Stimulated activated CD4-positive, alpha-beta T cell treated with anti-CD3 and anti-CD28 coated beads, Interleukin-2, amount 100 ng/mL, for 4 hours (primary cell): ENCODE results near the gene DPF3.

Experiments
- DNase-seq: peaks from one replicate; pipeline ENCODE4 v3.0.0-alpha.2; 2020; ENCODE audit warnings: low read depth

Gene DPF3

GRCh38 chr14:72600551-72601330 is 293.2 kb downstream of the DPF3 start:
- DNase-seq = no peak

DNA sequence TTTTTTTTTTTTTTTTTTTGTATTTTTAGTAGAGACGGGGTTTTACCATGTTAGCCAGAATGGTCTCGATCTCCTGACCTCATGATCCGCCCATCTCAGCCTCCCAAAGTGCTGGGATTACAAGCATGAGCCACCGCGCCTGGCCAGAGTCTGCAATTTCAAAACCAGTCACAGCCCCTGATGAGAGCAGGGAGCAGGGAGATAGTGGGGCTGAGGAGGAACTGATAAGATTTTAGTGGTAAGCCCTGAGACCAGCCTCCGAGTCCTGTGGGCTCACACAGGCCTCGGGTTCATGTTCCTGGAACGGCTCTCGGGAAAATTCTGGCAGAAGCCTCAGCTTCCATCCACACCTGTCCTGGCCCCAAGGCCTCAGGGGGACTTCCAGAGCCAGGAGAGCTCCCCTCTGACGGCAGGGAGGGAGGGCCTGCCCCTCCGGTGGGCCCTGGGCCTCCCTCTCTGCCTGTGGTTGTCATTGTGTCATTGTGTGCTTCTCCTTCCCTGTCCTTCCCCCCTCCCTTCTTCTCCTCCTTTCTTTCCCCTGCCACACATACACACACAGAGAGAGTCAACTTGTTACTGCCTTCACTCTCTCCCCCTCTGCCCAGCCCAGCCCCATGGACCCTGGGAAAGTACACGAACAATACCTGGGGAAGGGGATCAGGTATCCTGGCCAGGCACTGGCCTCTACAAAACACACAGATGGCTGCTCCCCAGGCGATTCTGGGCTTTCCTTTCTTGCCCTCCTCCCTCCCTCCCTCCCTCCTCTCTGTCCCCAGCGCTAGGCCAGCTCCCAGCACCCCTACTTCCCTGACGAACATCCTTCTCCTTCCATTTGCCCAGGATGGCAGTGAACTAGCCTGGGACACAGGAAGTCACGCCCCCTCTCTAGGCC is 294.1 kb downstream of the DPF3 start:
- DNase-seq = no peak

DNA sequence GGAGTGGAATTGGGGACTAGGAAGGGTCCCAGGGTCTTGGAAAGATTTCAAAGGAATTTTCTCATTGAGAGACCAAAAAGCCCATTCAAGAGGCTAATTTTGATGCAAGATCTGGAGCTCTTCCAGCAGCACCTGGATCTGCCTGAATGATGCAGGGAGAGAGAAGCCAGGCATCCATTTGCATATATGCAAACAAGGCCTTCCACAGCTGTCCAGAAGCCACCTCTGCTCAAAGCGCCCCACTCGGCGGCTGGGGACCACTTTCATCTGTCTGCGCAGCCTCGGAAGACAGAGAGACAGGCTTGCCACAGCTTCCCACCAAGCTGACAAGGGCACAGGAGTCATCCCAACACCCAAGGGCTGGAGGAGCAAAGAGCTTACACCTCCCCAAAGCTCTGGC is 295.6 kb downstream of the DPF3 start:
- DNase-seq = no peak

DNA sequence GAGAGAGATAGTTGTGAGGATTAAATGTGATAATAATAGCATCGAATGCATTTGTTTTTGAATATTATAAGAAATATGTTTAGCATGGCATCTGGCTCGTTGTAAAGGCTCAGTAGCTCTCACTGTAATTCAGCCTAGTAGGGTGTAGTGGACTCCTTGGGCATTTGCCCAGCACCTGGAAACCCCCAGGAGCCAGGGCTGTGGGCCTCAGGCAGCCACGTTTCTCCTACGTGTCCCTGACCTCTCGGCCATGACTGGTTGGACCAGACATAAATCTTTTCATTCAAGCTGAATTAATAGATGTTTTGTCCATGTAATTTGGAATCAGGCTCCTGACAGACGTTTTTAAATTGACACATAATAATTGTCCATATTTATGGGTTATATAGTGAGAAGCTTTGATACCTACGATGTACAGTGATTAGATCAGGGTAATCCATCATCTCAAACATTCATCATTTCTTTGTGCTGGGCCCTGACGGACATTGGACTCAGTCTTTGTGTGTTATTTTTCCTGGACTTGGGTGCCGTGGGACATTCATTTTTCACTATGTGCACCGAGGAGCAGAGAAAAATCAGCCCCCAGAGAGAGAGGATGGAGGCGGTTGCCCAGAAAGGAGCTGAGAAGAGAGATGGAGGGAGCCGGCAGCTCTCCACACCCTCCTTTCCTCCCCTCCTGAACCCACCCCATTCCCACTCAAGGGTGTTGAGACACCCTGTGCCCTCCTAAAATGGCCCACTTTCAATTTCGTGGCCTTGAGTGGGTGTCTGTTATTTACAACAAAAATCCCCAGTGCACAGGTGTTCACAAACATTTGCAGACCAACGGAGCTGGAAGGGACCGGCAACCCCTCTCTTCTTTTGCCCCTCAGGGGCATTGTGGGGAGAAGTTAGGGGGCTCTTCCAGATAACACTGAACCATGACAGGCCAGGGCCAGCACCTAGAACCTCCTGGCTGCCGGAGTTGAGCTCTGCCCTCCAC is 296.4 kb downstream of the DPF3 start:
- DNase-seq = no peak

- no peak for DNase-seq
Measured at GRCh38 chr14:72595152-72595862, 298.6 kb downstream of the DPF3 start.

GRCh38 chr14:72594099-72594901 is 299.6 kb downstream of the DPF3 start:
- DNase-seq = no peak

DNA sequence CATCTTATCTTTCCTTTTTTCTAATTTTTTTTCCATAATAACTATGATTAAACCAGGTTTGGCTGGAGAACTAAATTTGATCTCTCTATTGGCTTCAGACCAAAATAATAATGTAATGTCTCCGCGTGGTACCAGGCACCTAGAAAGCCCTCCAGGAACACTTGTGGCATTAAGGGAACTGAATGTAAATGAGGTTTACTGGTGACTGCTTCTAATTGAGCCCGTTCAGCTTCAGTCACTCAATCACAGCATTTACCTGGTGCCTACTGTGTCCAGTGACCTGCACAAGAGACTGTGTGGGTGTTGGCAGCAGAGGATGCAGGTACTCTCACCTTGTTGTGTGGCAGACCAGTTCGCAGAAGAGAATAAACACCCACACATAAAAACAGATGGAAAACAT is 302.5 kb downstream of the DPF3 start:
- DNase-seq = no peak

DNA sequence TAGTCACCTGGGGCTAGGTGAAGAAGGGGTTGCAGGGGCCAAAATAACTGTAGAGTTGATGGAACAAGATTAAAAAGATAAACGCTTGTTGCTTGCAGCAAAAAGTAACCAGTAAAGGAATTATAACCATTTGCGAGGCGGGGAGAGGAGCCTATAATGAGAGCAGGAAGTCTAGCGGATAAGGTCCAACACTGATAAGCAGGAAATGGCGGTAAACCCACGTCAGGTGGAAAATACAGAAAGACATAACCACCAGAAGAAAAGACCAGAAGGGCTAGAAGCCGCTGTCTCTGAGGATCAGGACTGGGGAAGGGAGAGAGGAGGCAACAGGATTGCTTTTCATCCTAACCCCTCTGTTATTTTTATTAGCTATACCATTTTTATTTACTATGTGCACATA is 303.3 kb downstream of the DPF3 start:
- DNase-seq = no peak

DNA sequence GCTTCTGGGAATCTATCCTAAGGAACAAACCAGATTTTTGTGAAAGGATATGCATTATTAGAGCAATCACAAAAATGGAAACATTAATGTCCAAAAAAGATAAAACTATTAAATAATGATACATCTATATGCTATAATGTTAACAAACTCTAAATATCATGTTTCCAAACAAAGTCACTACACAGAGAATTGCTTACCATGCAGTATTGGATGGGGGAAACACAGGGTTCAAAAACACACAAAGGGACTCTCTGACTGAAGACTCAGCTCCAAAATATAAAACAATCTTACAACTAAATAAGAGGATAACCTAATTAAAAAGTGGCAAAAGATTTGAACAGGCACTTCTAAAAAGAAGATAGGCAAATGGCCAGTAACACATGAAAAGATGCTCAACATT is 304.2 kb downstream of the DPF3 start:
- DNase-seq = no peak

- DNase-seq = no peak
Measured at GRCh38 chr14:72588521-72588920, 305.4 kb downstream of the DPF3 start.

GRCh38 chr14:72583316-72584272 is 310.3 kb downstream of the DPF3 start:
- no peak for DNase-seq

- DNase-seq = no peak
Measured at GRCh38 chr14:72582582-72582981, 311.3 kb downstream of the DPF3 start.

- DNase-seq = no peak
Measured at GRCh38 chr14:72578514-72578913, 315.4 kb downstream of the DPF3 start.

- no peak for DNase-seq
Measured at GRCh38 chr14:72577521-72577920, 316.4 kb downstream of the DPF3 start.

DNA sequence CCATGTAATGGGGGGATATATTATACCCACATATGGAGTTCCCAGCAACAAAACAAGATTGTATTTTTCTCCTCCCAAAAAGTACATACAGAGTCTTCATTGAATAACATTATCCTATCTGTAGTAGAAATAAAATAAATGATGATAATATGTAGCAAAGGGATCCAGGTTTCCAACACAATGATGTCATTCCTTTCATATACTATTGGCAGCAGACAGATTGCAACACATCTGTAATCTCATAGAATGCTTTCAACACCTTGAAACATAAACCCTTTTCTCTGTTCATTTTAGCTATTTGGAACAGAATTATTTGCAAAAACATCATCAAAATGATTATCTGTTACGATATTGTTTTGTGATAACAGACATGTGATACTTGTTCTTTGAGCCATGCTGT is 317.6 kb downstream of the DPF3 start:
- no peak for DNase-seq

- no peak for DNase-seq
Measured at GRCh38 chr14:72574715-72575114, 319.2 kb downstream of the DPF3 start.

GRCh38 chr14:72573725-72574417 is 320.0 kb downstream of the DPF3 start:
- DNase-seq = no peak
